ENCODE data around the gene TEX12. TPM values are rescaled to one million over a fixed set of nuclear protein-coding genes. Genes with fewer than 3 reads are reported as not detected.
A peak's percentile ranks its signal among the peaks of the same experiment; 100 is the strongest.

TEX12 gene
- total RNA-seq, 1 donor from 2014 or later, result not detected

DNA sequence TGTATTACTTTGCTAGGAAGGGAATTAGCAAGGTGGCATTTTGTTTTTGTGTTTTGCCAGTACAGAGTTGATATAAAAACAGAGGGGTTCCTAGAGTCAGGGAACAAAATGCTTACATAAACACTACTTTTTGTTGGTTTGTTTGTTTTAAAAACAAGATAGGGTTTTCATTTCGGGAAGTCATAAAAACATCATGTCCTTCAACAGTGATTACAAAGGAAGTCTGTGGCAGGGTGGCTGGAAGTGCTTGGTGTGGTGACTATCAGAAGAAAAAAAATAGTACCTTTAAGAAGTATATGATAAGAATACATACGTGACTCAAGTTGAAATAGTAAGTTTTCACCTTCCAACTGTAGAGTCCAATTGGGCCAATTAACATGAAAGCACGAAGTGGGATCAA lies 2.1 kb upstream of the TEX12 start:
- no peak for DNase-seq (ENCODE audit: low spot score, unreplicated experiment)
- no peak overlapping the region for H3K4me3 Mint-ChIP-seq (ENCODE audit: low read depth)
- H3K9me3 Mint-ChIP-seq (ENCODE audit: low read depth), result no peaks in the 10 kb centered on the region
- no peaks in the 10 kb centered on the region for H3K36me3 Mint-ChIP-seq (ENCODE audit: insufficient read depth)
- peaks cover 8% of the 10 kb centered on the region for H3K4me1 Mint-ChIP-seq (ENCODE audit: low read depth)
- H3K27me3 Mint-ChIP-seq, result no peaks in the 10 kb centered on the region
- no peak overlapping the region for H3K27ac Mint-ChIP-seq
- TF ChIP-seq, protein P1, sequence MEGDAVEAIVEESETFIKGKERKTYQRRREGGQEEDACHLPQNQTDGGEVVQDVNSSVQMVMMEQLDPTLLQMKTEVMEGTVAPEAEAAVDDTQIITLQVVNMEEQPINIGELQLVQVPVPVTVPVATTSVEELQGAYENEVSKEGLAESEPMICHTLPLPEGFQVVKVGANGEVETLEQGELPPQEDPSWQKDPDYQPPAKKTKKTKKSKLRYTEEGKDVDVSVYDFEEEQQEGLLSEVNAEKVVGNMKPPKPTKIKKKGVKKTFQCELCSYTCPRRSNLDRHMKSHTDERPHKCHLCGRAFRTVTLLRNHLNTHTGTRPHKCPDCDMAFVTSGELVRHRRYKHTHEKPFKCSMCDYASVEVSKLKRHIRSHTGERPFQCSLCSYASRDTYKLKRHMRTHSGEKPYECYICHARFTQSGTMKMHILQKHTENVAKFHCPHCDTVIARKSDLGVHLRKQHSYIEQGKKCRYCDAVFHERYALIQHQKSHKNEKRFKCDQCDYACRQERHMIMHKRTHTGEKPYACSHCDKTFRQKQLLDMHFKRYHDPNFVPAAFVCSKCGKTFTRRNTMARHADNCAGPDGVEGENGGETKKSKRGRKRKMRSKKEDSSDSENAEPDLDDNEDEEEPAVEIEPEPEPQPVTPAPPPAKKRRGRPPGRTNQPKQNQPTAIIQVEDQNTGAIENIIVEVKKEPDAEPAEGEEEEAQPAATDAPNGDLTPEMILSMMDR (IDR thresholded peaks at IDR 0.05; ENCODE audit: unreplicated experiment), result no peak

DNA sequence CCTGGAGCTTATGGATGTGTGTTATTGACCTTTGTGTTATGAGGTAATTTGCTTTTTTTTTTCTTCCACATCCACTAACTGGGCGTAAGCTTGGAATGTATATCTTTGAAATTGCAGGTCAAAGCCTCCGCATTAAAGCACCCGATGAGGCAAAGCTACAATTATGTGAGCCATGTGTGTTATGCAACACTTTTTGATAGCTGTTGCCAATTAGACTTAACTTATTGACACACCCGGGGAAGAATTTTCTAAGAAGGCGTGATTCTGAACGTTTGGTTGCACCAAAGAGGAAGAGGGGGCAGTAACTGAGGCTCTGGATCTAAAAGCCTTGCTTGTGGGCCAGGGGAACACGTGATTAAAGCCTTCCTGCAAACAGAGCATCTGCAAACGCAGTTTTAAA lies 610 bp upstream of the TEX12 start:
- Mint-ChIP-seq H3K4me3 (ENCODE audit: low read depth) (no peak overlapping the region), H3K27me3 (no peaks in the 10 kb centered on the region), H3K9me3 (ENCODE audit: low read depth) (no peaks in the 10 kb centered on the region), H3K27ac (no peak overlapping the region), H3K36me3 (ENCODE audit: insufficient read depth) (no peaks in the 10 kb centered on the region), H3K4me1 (ENCODE audit: low read depth) (peaks cover 8% of the 10 kb centered on the region)
- TF ChIP-seq, protein P1 (IDR thresholded peaks at IDR 0.05; ENCODE audit: unreplicated experiment), result no peak
- no peak for DNase-seq (ENCODE audit: low spot score, unreplicated experiment)

DNA sequence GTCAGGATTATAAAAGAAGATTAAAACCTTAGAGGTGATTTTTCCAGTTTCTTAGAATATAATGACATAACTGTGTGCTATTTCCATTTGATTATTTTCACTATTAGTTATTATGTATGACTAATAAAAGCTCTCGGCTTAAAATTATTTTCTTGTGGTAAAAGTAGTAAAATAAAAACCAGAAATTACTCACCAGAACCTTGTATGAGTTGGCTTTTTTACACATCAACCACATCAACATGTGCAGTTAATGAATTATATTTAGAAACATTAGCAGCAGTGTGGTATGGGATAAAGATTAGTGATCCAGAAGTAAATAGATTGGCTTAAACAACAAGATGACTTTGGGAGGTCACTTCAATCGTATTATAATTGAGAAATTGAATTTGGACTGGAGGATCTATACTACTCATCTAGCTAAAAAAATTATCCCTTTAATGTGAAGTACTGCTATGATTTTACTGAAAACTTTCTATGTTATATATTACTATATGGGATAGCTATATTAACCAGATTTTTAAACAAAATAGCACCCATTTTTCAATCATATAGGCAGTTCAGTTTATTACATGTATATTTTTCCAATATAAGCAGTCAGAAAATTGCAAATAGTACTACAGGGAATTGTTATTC lies 5.3 kb downstream of the TEX12 start:
- Mint-ChIP-seq H3K27ac (no peak overlapping the region), H3K4me3 (ENCODE audit: low read depth) (no peak overlapping the region), H3K4me1 (ENCODE audit: low read depth) (peaks cover 13% of the 10 kb centered on the region), H3K27me3 (no peaks in the 10 kb centered on the region), H3K9me3 (ENCODE audit: low read depth) (no peaks in the 10 kb centered on the region), H3K36me3 (ENCODE audit: insufficient read depth) (no peaks in the 10 kb centered on the region)
- TF ChIP-seq, protein P1 (IDR thresholded peaks at IDR 0.05; ENCODE audit: unreplicated experiment), result no peak
- DNase-seq (ENCODE audit: low spot score, unreplicated experiment), result no peak

DNA sequence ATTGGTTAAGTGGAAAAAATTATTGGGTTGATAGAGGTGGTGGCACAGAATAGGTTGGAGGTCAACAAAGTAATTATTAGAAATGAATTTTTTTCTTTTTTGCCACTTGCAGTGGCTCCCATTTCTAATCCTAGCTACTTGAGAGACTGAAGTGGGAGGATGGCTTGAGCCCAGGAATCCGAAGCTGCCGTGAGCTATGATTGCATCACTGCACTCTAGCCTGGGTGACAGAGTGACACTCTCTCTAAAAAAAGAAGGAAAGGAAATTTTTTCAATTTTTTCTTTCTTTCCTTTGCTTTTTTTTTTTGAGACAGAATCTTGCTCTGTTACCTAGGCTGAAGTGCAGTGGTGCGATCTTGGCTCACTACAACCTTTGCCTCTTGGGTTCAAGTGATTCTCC lies 6.0 kb downstream of the TEX12 start:
- no peaks in the 10 kb centered on the region for H3K9me3 Mint-ChIP-seq (ENCODE audit: low read depth)
- no peak for DNase-seq (ENCODE audit: low spot score, unreplicated experiment)
- no peak overlapping the region for H3K4me3 Mint-ChIP-seq (ENCODE audit: low read depth)
- no peaks in the 10 kb centered on the region for H3K27me3 Mint-ChIP-seq
- H3K36me3 Mint-ChIP-seq (ENCODE audit: insufficient read depth), result no peaks in the 10 kb centered on the region
- peaks cover 13% of the 10 kb centered on the region for H3K4me1 Mint-ChIP-seq (ENCODE audit: low read depth)
- H3K27ac Mint-ChIP-seq, result no peak overlapping the region
- TF ChIP-seq, protein P1 (IDR thresholded peaks at IDR 0.05; ENCODE audit: unreplicated experiment), result no peak

DNA sequence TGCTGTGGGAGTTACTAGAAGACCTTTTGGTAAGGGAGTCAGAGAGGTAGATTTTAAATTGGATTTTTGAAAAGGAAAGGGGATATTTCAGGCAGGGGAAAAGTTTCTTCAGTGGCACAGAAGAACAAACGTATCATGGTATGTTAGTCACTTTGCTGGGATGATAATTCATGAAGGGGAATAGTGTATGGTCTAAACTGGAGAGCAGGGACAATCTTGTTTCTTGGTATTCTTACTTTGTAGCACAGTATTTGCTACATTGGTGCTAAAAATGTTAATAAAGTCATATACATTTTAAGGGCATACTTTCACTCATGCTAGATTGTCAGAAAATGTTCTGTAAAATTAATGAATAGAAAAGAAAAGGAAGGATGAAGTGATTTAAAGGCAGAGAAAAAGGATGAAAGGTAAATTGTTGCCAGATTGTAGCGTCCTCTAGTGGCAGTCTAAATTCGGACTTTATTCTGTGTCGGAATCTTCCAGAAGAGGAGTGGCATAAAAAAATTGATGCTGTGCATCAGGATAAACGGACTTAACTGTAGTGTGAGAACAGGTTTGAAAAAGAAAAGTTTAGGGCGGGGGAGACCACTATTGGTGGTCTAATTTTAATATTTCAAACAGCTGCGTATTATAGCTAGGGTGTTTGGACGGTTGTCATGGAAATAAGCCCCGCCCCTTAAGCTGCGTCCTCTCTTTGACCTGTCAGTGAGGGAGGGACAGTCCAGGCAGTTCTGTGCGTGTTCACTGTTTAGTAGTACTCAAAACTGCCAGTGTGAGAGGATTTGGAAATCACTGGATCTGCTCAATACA lies 7.8 kb downstream of the TEX12 start, which contains the start of gene BCO2:
Gene BCO2, plus strand, starts transcription at position 724 of the 810 bp plus-strand sequence. CDS start 90 bp downstream, outside the sequence.
- TF ChIP-seq, protein P1 (IDR thresholded peaks at IDR 0.05; ENCODE audit: unreplicated experiment), result peak; percentile 76
- no peaks in the 10 kb centered on the region for H3K9me3 Mint-ChIP-seq (ENCODE audit: low read depth)
- peaks cover 3% of the 10 kb centered on the region for H3K27me3 Mint-ChIP-seq
- H3K27ac Mint-ChIP-seq, result peak within 1 kb of the TSS; percentile 71
- H3K36me3 Mint-ChIP-seq (ENCODE audit: insufficient read depth), result no peaks in the 10 kb centered on the region
- H3K4me3 Mint-ChIP-seq (ENCODE audit: low read depth), result peak within 1 kb of the TSS; percentile 43
- H3K4me1 Mint-ChIP-seq (ENCODE audit: low read depth), result peaks cover 13% of the 10 kb centered on the region
- DNase-seq (ENCODE audit: low spot score, unreplicated experiment), result peak; percentile 37
